SK-N-SH treated with all-trans-retinoic acid at 6 μM for 48 hours (cell line): ENCODE measurements around the gene PRR35.

Experiments used
- ATAC-seq: fragments of 200-7000 bp; cut with Tn5 transposase; 3 replicates; pipeline ENCODE4 v1.9.1; 2020; ENCODE audit warnings: mild to moderate bottlenecking, moderate library complexity
- ARNTL ChIP-seq: fragments of 450-650 bp; formaldehyde crosslinking; IDR thresholded peaks from 2 replicates; pipeline ENCODE4 v1.5.0; 2020; ENCODE audit warnings: low read depth, mild to moderate bottlenecking, moderate library complexity, borderline replicate concordance
- BACH2 ChIP-seq: fragments of 250-450 bp; sonication (Bioruptor Pico); IDR thresholded peaks from 2 replicates; pipeline ENCODE4 v1.9.0; 2021; ENCODE audit warnings: mild to moderate bottlenecking, borderline replicate concordance
- CSDC2 ChIP-seq: fragments of 250-450 bp; sonication (Bioruptor Pico); IDR thresholded peaks from 2 replicates; pipeline ENCODE4 v1.5.0; 2020; ENCODE audit warnings: mild to moderate bottlenecking, moderate library complexity
- ESRRG ChIP-seq: fragments of 250-450 bp; sonication (Bioruptor Pico); IDR thresholded peaks from 2 replicates; pipeline ENCODE4 v1.6.1; 2021; ENCODE audit warnings: mild to moderate bottlenecking
- GLIS3 ChIP-seq: fragments of 250-450 bp; sonication (Bioruptor Pico); IDR thresholded peaks from 2 replicates; pipeline ENCODE4 v1.5.0; 2020; ENCODE audit warnings: mild to moderate bottlenecking, moderate library complexity
- ISL1 ChIP-seq: fragments of 250-450 bp; sonication (Bioruptor Pico); IDR thresholded peaks from 2 replicates; pipeline ENCODE4 v2.1.2; 2022; ENCODE audit warnings: mild to moderate bottlenecking, moderate library complexity
- PPARA ChIP-seq: fragments of 250-450 bp; sonication (Bioruptor Pico); IDR thresholded peaks from 2 replicates; pipeline ENCODE4 v1.5.0; 2020; ENCODE audit warnings: mild to moderate bottlenecking, borderline replicate concordance
- RARB ChIP-seq: fragments of 250-450 bp; sonication (Bioruptor Pico); IDR thresholded peaks from 2 replicates; pipeline ENCODE4 v1.8.0; 2021; ENCODE audit warnings: mild to moderate bottlenecking, moderate library complexity
- SNAI2 ChIP-seq: fragments of 250-450 bp; sonication (Bioruptor Pico); IDR thresholded peaks from 2 replicates; pipeline ENCODE4 v1.5.0; 2020; ENCODE audit warnings: mild to moderate bottlenecking, moderate library complexity
- TCF4 ChIP-seq: fragments of 250-450 bp; sonication (Bioruptor Pico); IDR thresholded peaks from 2 replicates; pipeline ENCODE4 v1.8.0; 2021; ENCODE audit warnings: mild to moderate bottlenecking, moderate library complexity, borderline replicate concordance
- TOX ChIP-seq: fragments of 250-450 bp; sonication (Bioruptor Pico); IDR thresholded peaks from 2 replicates; pipeline ENCODE4 v1.8.0; 2021; ENCODE audit warnings: mild to moderate bottlenecking, moderate library complexity, borderline replicate concordance
- ZC3H10 ChIP-seq: fragments of 250-450 bp; sonication (Bioruptor Pico); IDR thresholded peaks from 2 replicates; pipeline ENCODE4 v1.5.1; 2021; ENCODE audit warnings: mild to moderate bottlenecking, moderate library complexity
- ZFP3 ChIP-seq: fragments of 250-450 bp; sonication (Bioruptor Pico); IDR thresholded peaks from 2 replicates; pipeline ENCODE4 v1.5.0; 2020; ENCODE audit warnings: mild to moderate bottlenecking, moderate library complexity
- ZFP30 ChIP-seq: fragments of 450-650 bp; formaldehyde crosslinking; IDR thresholded peaks from 2 replicates; pipeline ENCODE4 v1.5.0; 2022; ENCODE audit warnings: mild to moderate bottlenecking, moderate library complexity
- ZNF565 ChIP-seq: fragments of 450-650 bp; formaldehyde crosslinking; conservative IDR thresholded peaks from 2 replicates; pipeline ENCODE4 v1.5.0; 2020; ENCODE audit warnings: low read depth, mild to moderate bottlenecking, moderate library complexity
- ZNF8 ChIP-seq: fragments of 450-650 bp; formaldehyde crosslinking; IDR thresholded peaks from 2 replicates; pipeline ENCODE4 v1.5.0; 2020; ENCODE audit warnings: mild to moderate bottlenecking, moderate library complexity
- TF ChIP-seq, protein P1 (sequence below): fragments of 250-450 bp; sonication (Bioruptor Pico); IDR thresholded peaks from 2 replicates; pipeline ENCODE4 v1.8.0; 2020; ENCODE audit warnings: mild to moderate bottlenecking, moderate library complexity, borderline replicate concordance
- TF ChIP-seq, protein P2 (sequence below): fragments of 250-450 bp; sonication (Bioruptor Pico); IDR thresholded peaks from 2 replicates; pipeline ENCODE4 v1.5.0; 2020; ENCODE audit warnings: mild to moderate bottlenecking, moderate library complexity
- TF ChIP-seq, protein P3 (sequence below): fragments of 250-450 bp; sonication (Bioruptor Pico); IDR thresholded peaks from 2 replicates; pipeline ENCODE4 v1.5.1; 2021; ENCODE audit warnings: mild to moderate bottlenecking, moderate library complexity
- TF ChIP-seq, protein P4 (sequence below): fragments of 250-450 bp; sonication (Bioruptor Pico); IDR thresholded peaks from 2 replicates; pipeline ENCODE4 v1.5.1; 2020; ENCODE audit warnings: low read depth, mild to moderate bottlenecking, moderate library complexity

Gene PRR35

DNA sequence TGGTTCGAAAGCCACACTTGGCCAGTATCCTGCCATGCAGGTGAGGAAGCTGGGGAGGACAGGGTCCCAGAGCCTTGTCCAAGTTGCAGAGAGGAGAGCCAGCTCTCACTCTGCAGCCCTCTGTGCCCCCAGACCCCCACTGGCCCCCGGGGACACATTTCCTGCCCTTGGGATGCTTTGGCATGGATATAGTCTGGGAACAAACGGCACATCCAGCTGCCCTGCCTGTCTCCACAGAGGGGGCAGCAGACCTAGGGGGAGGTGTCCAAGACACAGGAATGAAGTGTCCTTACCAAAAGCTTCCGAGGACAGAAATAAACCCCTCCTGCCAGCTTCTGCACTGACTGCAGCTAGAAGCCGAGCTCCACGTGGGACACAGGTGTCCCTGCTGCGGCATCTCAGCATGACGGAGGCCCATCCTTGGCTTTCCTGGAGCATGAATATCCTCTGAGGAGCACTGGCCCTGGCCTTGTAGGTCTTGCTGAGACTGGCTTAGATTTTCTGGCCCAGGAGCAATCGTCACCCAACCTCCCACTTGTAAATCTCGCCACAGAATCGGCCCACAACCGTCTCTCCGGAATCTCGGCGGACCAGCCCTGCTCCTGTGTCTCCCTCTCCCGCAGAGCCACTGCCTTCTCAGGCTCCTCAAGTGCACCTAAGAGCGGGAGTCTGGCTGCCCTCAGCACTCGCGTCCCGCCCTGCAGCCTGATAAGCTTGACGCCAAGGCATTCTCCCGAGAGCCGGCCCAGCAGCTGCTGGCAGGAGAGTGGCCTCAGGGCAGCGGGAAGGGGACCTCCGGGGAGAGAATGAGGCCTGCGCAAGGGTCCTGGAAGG, 33.8 kb upstream of the PRR35 start (continued):
- TF ChIP-seq, protein P1, sequence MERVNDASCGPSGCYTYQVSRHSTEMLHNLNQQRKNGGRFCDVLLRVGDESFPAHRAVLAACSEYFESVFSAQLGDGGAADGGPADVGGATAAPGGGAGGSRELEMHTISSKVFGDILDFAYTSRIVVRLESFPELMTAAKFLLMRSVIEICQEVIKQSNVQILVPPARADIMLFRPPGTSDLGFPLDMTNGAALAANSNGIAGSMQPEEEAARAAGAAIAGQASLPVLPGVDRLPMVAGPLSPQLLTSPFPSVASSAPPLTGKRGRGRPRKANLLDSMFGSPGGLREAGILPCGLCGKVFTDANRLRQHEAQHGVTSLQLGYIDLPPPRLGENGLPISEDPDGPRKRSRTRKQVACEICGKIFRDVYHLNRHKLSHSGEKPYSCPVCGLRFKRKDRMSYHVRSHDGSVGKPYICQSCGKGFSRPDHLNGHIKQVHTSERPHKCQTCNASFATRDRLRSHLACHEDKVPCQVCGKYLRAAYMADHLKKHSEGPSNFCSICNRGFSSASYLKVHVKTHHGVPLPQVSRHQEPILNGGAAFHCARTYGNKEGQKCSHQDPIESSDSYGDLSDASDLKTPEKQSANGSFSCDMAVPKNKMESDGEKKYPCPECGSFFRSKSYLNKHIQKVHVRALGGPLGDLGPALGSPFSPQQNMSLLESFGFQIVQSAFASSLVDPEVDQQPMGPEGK (CRISPR knock-in tag), result no peak
- TF ChIP-seq RARB (CRISPR knock-in tag), result no peak
- TF ChIP-seq, all 23 proteins: peak for 0

DNA sequence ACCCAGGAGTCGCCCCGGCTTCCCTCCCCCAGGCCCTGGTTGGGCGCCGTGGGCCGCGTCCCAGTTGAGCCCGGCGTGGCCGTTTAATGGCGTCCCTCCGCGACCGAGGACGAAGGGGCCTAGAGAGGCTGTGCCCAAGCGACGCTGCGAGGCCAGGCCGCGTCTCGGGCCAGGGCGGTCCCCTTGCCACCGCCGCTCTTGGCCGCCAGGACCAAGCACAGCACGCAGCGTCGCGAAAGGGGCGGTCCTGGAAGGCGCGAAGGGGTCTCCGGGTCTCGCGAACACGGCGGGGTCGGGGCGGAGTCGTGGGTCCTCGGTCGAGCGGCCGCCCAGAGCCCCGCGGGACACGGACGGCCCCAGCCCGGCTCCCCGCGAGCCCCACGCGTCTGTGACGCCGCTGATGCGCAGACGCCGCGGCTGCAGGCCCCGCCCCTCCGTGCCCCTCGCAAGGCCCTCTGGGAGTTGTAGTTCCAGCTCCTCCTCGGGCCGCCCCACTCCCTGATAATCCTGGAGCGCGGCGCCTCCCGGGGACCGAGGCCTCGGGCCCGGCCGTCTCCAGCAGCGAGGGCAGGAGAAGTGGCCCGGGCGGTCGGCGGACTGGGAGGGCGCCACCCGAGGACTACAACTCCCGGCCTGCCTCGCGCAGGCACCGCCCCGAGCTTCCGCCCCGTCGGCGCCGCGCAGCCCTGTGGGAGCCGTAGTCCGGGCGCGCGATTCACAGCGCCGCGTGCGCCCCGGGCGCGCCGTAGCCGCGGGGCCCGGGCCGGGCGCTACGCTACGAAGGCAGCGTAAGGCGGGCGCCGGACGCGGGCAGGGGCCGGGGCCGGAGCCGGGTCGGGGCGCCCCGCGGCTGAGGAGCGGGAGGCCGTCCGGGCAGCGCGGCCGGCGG, 32.9 kb upstream of the PRR35 start, which contains the start of gene CAPN15:
Gene CAPN15 (plus strand): TSS at position 698 of the 889 bp plus-strand sequence. CDS start 19,127 bp downstream, outside the sequence.
- peak; percentile 71 for ATAC-seq
- TF ChIP-seq ZNF8 (CRISPR knock-in tag) (no peak), ZFP30 (CRISPR knock-in tag) (no peak), ZNF565 (CRISPR knock-in tag) (no peak), CSDC2 (peak; percentile 93), SNAI2 (CRISPR knock-in tag) (peak; percentile 58; the same call in 1 of the 2 replicates), ZFP3 (CRISPR knock-in tag) (peak; percentile 81), GLIS3 (CRISPR knock-in tag) (0 out of 2 replicates have a peak, but pooled peaks have one; percentile 30), PPARA (no peak)
- TF ChIP-seq, protein P2, sequence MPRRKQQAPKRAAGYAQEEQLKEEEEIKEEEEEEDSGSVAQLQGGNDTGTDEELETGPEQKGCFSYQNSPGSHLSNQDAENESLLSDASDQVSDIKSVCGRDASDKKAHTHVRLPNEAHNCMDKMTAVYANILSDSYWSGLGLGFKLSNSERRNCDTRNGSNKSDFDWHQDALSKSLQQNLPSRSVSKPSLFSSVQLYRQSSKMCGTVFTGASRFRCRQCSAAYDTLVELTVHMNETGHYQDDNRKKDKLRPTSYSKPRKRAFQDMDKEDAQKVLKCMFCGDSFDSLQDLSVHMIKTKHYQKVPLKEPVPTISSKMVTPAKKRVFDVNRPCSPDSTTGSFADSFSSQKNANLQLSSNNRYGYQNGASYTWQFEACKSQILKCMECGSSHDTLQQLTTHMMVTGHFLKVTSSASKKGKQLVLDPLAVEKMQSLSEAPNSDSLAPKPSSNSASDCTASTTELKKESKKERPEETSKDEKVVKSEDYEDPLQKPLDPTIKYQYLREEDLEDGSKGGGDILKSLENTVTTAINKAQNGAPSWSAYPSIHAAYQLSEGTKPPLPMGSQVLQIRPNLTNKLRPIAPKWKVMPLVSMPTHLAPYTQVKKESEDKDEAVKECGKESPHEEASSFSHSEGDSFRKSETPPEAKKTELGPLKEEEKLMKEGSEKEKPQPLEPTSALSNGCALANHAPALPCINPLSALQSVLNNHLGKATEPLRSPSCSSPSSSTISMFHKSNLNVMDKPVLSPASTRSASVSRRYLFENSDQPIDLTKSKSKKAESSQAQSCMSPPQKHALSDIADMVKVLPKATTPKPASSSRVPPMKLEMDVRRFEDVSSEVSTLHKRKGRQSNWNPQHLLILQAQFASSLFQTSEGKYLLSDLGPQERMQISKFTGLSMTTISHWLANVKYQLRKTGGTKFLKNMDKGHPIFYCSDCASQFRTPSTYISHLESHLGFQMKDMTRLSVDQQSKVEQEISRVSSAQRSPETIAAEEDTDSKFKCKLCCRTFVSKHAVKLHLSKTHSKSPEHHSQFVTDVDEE (CRISPR knock-in tag), result peak; percentile 94

DNA sequence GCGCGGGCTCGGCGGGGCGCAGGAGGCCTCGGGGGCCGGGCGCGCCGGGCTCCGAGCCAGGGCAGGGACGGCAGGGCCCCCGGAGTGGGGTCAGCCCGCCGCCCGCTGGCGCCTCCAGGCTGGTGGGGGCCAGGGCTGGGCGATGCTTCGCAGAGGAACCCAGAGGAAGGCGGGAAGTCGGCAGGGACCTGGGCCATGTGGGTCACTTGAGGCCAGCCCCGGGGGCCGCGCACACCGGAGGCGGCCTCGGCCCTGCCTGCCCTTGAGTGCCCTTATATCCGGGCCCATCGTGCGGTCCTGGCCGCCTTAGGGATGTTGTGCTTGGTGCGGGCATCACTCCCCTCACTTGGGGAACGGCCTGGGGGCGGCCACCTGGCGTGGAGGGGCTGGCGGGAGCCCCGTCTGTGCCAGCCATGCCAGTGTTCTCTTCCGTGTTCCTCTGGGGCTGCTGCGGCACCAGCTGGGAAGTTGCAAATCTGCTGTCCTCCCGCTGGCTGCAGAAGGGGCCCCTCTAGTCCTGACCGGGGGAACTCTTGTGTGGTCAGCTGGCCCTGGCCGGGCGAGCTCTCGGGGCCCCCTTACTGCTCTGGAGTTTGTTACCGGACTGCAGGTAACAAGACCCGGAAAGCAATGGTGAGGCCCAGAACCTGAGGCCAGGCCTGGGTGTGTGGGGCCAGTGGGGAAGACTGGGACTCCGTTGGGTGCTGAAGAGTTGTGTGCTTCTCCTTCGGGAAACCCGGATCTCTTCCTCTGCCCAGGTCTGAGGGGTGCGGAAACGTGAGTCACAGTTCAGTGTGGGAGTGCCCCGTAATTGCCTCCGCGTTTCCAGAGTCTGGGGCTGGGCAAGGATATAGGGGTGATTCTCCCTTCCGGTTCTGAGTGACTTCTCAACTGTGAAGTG, 31.8 kb upstream of the PRR35 start:
- TF ChIP-seq ZFP3 (CRISPR knock-in tag) (no peak), SNAI2 (CRISPR knock-in tag) (no peak), BACH2 (CRISPR knock-in tag) (no peak), ARNTL (CRISPR knock-in tag) (no peak), TCF4 (CRISPR knock-in tag) (no peak), RARB (CRISPR knock-in tag) (no peak), ZNF8 (CRISPR knock-in tag) (no peak), TOX (CRISPR knock-in tag) (no peak), GLIS3 (CRISPR knock-in tag) (no peak), CSDC2 (no peak), ZC3H10 (CRISPR knock-in tag) (no peak), PPARA (no peak), ESRRG (CRISPR knock-in tag) (no peak), ISL1 (CRISPR knock-in tag) (no peak), ZFP30 (CRISPR knock-in tag) (no peak), ZNF565 (CRISPR knock-in tag) (no peak)
- TF ChIP-seq, protein P2 (CRISPR knock-in tag), result no peak
- TF ChIP-seq, protein P1 (CRISPR knock-in tag), result no peak
- TF ChIP-seq, protein P3, sequence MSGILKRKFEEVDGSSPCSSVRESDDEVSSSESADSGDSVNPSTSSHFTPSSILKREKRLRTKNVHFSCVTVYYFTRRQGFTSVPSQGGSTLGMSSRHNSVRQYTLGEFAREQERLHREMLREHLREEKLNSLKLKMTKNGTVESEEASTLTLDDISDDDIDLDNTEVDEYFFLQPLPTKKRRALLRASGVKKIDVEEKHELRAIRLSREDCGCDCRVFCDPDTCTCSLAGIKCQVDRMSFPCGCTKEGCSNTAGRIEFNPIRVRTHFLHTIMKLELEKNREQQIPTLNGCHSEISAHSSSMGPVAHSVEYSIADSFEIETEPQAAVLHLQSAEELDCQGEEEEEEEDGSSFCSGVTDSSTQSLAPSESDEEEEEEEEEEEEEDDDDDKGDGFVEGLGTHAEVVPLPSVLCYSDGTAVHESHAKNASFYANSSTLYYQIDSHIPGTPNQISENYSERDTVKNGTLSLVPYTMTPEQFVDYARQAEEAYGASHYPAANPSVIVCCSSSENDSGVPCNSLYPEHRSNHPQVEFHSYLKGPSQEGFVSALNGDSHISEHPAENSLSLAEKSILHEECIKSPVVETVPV (CRISPR knock-in tag), result no peak
- TF ChIP-seq, protein P4, sequence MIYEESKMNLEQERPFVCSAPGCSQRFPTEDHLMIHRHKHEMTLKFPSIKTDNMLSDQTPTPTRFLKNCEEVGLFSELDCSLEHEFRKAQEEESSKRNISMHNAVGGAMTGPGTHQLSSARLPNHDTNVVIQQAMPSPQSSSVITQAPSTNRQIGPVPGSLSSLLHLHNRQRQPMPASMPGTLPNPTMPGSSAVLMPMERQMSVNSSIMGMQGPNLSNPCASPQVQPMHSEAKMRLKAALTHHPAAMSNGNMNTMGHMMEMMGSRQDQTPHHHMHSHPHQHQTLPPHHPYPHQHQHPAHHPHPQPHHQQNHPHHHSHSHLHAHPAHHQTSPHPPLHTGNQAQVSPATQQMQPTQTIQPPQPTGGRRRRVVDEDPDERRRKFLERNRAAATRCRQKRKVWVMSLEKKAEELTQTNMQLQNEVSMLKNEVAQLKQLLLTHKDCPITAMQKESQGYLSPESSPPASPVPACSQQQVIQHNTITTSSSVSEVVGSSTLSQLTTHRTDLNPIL (CRISPR knock-in tag), result no peak
- ATAC-seq, result peak; percentile 8
